ENCODE measurements around the gene B3GALT4. TPM values are rescaled to one million over a fixed set of nuclear protein-coding genes. Genes with fewer than 3 reads are reported as not detected.

Gene B3GALT4
- total and polyA plus RNA-seq, 2 of the 13 experiments (the other 11 are each of a cell fraction or from before 2014, with no cell fraction given), result 0.04 to 0.27 TPM

DNA sequence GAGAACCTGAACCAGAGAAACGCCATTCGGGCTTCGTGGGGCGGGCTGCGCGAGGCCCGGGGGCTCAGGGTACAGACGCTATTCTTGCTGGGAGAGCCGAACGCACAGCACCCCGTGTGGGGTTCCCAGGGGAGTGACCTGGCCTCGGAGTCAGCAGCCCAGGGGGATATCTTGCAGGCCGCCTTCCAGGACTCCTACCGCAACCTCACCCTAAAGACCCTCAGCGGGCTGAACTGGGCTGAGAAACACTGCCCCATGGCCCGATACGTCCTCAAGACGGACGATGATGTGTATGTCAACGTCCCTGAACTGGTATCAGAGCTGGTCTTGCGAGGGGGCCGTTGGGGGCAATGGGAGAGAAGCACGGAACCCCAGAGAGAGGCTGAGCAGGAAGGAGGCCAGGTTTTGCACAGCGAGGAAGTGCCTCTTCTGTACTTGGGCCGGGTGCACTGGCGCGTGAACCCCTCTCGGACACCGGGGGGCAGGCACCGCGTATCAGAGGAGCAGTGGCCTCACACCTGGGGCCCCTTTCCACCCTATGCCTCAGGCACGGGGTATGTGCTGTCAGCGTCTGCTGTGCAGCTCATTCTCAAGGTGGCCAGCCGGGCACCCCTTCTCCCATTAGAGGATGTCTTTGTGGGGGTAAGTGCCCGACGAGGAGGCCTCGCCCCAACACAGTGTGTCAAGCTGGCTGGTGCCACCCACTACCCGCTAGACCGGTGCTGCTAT is 904 bp downstream of the B3GALT4 start (continued):
- TF ChIP-seq ZNF20 (CRISPR knock-in tag; IDR thresholded peaks at IDR 0.05) (no peak), MAF1 (CRISPR knock-in tag; IDR thresholded peaks at IDR 0.05; ENCODE audit: borderline replicate concordance) (no peak), RARG (CRISPR knock-in tag; IDR thresholded peaks at IDR 0.05; ENCODE audit: low read depth) (no peak), ELK4 (CRISPR knock-in tag; IDR thresholded peaks at IDR 0.05; ENCODE audit: borderline replicate concordance) (no peak), ZNF275 (CRISPR knock-in tag; IDR thresholded peaks at IDR 0.05; ENCODE audit: borderline replicate concordance) (no peak), SMARCC2 (IDR thresholded peaks at IDR 0.05) (no peak), ZBTB14 (CRISPR knock-in tag; IDR thresholded peaks at IDR 0.05) (0 out of 2 replicates have a peak, but pooled peaks have one; percentile 11), U2AF2 (IDR thresholded peaks at IDR 0.05; ENCODE audit: low read depth, low read length) (no peak), ZEB1 (IDR thresholded peaks at IDR 0.05; ENCODE audit: insufficient replicate concordance, low read depth) (no peak)
- TF ChIP-seq, protein P1, sequence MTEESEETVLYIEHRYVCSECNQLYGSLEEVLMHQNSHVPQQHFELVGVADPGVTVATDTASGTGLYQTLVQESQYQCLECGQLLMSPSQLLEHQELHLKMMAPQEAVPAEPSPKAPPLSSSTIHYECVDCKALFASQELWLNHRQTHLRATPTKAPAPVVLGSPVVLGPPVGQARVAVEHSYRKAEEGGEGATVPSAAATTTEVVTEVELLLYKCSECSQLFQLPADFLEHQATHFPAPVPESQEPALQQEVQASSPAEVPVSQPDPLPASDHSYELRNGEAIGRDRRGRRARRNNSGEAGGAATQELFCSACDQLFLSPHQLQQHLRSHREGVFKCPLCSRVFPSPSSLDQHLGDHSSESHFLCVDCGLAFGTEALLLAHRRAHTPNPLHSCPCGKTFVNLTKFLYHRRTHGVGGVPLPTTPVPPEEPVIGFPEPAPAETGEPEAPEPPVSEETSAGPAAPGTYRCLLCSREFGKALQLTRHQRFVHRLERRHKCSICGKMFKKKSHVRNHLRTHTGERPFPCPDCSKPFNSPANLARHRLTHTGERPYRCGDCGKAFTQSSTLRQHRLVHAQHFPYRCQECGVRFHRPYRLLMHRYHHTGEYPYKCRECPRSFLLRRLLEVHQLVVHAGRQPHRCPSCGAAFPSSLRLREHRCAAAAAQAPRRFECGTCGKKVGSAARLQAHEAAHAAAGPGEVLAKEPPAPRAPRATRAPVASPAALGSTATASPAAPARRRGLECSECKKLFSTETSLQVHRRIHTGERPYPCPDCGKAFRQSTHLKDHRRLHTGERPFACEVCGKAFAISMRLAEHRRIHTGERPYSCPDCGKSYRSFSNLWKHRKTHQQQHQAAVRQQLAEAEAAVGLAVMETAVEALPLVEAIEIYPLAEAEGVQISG (CRISPR knock-in tag; IDR thresholded peaks at IDR 0.05), result peak; percentile 25; the same call in 1 of the 2 replicates
- TF ChIP-seq, protein P2, sequence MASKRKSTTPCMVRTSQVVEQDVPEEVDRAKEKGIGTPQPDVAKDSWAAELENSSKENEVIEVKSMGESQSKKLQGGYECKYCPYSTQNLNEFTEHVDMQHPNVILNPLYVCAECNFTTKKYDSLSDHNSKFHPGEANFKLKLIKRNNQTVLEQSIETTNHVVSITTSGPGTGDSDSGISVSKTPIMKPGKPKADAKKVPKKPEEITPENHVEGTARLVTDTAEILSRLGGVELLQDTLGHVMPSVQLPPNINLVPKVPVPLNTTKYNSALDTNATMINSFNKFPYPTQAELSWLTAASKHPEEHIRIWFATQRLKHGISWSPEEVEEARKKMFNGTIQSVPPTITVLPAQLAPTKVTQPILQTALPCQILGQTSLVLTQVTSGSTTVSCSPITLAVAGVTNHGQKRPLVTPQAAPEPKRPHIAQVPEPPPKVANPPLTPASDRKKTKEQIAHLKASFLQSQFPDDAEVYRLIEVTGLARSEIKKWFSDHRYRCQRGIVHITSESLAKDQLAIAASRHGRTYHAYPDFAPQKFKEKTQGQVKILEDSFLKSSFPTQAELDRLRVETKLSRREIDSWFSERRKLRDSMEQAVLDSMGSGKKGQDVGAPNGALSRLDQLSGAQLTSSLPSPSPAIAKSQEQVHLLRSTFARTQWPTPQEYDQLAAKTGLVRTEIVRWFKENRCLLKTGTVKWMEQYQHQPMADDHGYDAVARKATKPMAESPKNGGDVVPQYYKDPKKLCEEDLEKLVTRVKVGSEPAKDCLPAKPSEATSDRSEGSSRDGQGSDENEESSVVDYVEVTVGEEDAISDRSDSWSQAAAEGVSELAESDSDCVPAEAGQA (IDR thresholded peaks at IDR 0.05; ENCODE audit: low read depth), result no peak
- TF ChIP-seq, protein P2 (CRISPR knock-in tag; IDR thresholded peaks at IDR 0.05; ENCODE audit: borderline replicate concordance), result no peak
- TF ChIP-seq, protein P3, sequence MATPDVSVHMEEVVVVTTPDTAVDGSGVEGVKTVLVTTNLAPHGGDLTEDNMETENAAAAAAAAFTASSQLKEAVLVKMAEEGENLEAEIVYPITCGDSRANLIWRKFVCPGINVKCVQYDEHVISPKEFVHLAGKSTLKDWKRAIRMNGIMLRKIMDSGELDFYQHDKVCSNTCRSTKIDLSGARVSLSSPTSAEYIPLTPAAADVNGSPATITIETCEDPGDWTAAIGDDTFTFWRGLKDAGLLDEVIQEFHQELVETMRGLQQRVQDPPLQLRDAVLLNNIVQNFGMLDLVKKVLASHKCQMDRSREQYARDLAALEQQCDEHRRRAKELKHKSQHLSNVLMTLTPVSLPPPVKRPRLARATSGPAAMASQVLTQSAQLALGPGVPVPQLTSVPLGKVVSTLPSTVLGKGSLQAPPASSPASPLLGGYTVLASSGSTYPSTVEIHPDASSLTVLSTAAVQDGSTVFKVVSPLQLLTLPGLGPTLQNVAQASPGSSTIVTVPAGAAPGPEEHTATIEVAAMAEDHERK (CRISPR knock-in tag; IDR thresholded peaks at IDR 0.05; ENCODE audit: low read depth), result no peak
